HG02840 (cell line): ENCODE data around the gene GINS3.
"Not testable (repeated sequence)": the region's sequence is repeated elsewhere in the genome, so short reads cannot be mapped to it uniquely, and the experiment has no call there.

Source experiments
- ATAC-seq: cut with Tn5 transposase; IDR thresholded peaks from one replicate; pipeline ENCODE4 v1.9.1; 2021; ENCODE audit warnings: mild to moderate bottlenecking, moderate library complexity, moderate number of reproducible peaks; ENCODE audit not compliant: unreplicated experiment, low FRiP score

GINS3 gene

GRCh38 chr16:58385218-58385773 lies 7.0 kb upstream of the GINS3 start:
- no peak for ATAC-seq

GRCh38 chr16:58389724-58390123 lies 2.5 kb upstream of the GINS3 start:
- no peak for ATAC-seq

- peak; percentile 18 for ATAC-seq
Observed at GRCh38 chr16:58393138-58393504, 850 bp downstream of the GINS3 start.

- ATAC-seq, result not testable (repeated sequence)
Observed at GRCh38 chr16:58396897-58397296, 4.6 kb downstream of the GINS3 start.

GRCh38 chr16:58399718-58400633 lies 7.7 kb downstream of the GINS3 start:
- no peak for ATAC-seq

- ATAC-seq, result not testable (repeated sequence)
Observed at GRCh38 chr16:58401305-58401704, 9.0 kb downstream of the GINS3 start.

- ATAC-seq, result no peak
Observed at GRCh38 chr16:58402796-58403195, 10.5 kb downstream of the GINS3 start.

- no peak for ATAC-seq
Observed at GRCh38 chr16:58409316-58409973, 17.2 kb downstream of the GINS3 start.

- no peak for ATAC-seq
Observed at GRCh38 chr16:58411336-58411735, 19.1 kb downstream of the GINS3 start.

GRCh38 chr16:58411736-58412614 lies 19.7 kb downstream of the GINS3 start:
- no peak for ATAC-seq

- ATAC-seq, result not testable (repeated sequence)
Observed at GRCh38 chr16:58412615-58412970, 20.3 kb downstream of the GINS3 start.

- no peak for ATAC-seq
Observed at GRCh38 chr16:58413359-58413758, 21.1 kb downstream of the GINS3 start.

- ATAC-seq, result no peak
Observed at GRCh38 chr16:58415003-58415402, 22.7 kb downstream of the GINS3 start.

GRCh38 chr16:58415961-58416360 lies 23.7 kb downstream of the GINS3 start:
- not testable (repeated sequence) for ATAC-seq

GRCh38 chr16:58417035-58417434 lies 24.8 kb downstream of the GINS3 start:
- ATAC-seq, result no peak

- no peak for ATAC-seq
Observed at GRCh38 chr16:58417600-58417999, 25.3 kb downstream of the GINS3 start.

- ATAC-seq, result no peak
Observed at GRCh38 chr16:58418026-58418425, 25.8 kb downstream of the GINS3 start.

- ATAC-seq, result no peak
Observed at GRCh38 chr16:58418601-58419000, 26.3 kb downstream of the GINS3 start.

GRCh38 chr16:58419241-58419990 lies 27.1 kb downstream of the GINS3 start:
- ATAC-seq, result no peak

- ATAC-seq, result no peak
Observed at GRCh38 chr16:58421059-58421458, 28.8 kb downstream of the GINS3 start.
